ENCODE data around the gene PI16. TPM values are rescaled to one million over a fixed set of nuclear protein-coding genes. Genes with fewer than 3 reads are reported as not detected.
"Not testable (repeated sequence)": the region's sequence is repeated elsewhere in the genome, so short reads cannot be mapped to it uniquely, and the experiment has no call there.

PI16 gene
- polyA plus RNA-seq, 4 donors: 0.64 to 4.2 (median 1.6) TPM

- DNase-seq (ENCODE audit: low read depth in 4 of 4, low spot score in 2 of 4): no peak
Observed at GRCh38 chr6:36927691-36928546, 26.6 kb upstream of the PI16 start.

- no peak for DNase-seq (ENCODE audit: low read depth in 4 of 4, low spot score in 2 of 4)
Observed at GRCh38 chr6:36928547-36928918, 26.0 kb upstream of the PI16 start.

GRCh38 chr6:36929152-36929551 is 25.4 kb upstream of the PI16 start:
- no peak for DNase-seq (ENCODE audit: low read depth in 4 of 4, low spot score in 2 of 4)

GRCh38 chr6:36929607-36930006 is 24.9 kb upstream of the PI16 start:
- DNase-seq (ENCODE audit: low read depth in 4 of 4, low spot score in 2 of 4): peak in 1 of 4 donors; percentile 13

- no peak for DNase-seq (ENCODE audit: low read depth in 4 of 4, low spot score in 2 of 4)
Observed at GRCh38 chr6:36930483-36930882, 24.1 kb upstream of the PI16 start.

GRCh38 chr6:36933102-36933501 is 21.4 kb upstream of the PI16 start:
- DNase-seq (ENCODE audit: low read depth in 4 of 4, low spot score in 2 of 4): no peak

- DNase-seq (ENCODE audit: low read depth in 4 of 4, low spot score in 2 of 4): no peak
Observed at GRCh38 chr6:36933519-36933918, 21.0 kb upstream of the PI16 start.

- no peak for DNase-seq (ENCODE audit: low read depth in 4 of 4, low spot score in 2 of 4)
Observed at GRCh38 chr6:36934901-36935300, 19.6 kb upstream of the PI16 start.

GRCh38 chr6:36936824-36937223 is 17.7 kb upstream of the PI16 start:
- DNase-seq (ENCODE audit: low read depth in 4 of 4, low spot score in 2 of 4): no peak

- no peak for DNase-seq (ENCODE audit: low read depth in 4 of 4, low spot score in 2 of 4)
Observed at GRCh38 chr6:36937896-36938295, 16.6 kb upstream of the PI16 start.

- DNase-seq (ENCODE audit: low read depth in 4 of 4, low spot score in 2 of 4): no peak
Observed at GRCh38 chr6:36938536-36938935, 16.0 kb upstream of the PI16 start.

- not testable (repeated sequence) for DNase-seq (ENCODE audit: low read depth in 4 of 4, low spot score in 2 of 4)
Observed at GRCh38 chr6:36939005-36939404, 15.5 kb upstream of the PI16 start.

- DNase-seq (ENCODE audit: low read depth in 4 of 4, low spot score in 2 of 4): no peak
Observed at GRCh38 chr6:36940027-36940426, 14.5 kb upstream of the PI16 start.

GRCh38 chr6:36941561-36941960 is 13.0 kb upstream of the PI16 start:
- not testable (repeated sequence) for DNase-seq (ENCODE audit: low read depth in 4 of 4, low spot score in 2 of 4)

- not testable (repeated sequence) for DNase-seq (ENCODE audit: low read depth in 4 of 4, low spot score in 2 of 4)
Observed at GRCh38 chr6:36942329-36942728, 12.2 kb upstream of the PI16 start.

- DNase-seq (ENCODE audit: low read depth in 4 of 4, low spot score in 2 of 4): no peak
Observed at GRCh38 chr6:36944650-36945049, 9.9 kb upstream of the PI16 start.

- no peak for DNase-seq (ENCODE audit: low read depth in 4 of 4, low spot score in 2 of 4)
Observed at GRCh38 chr6:36945301-36945700, 9.2 kb upstream of the PI16 start.

- DNase-seq (ENCODE audit: low read depth in 4 of 4, low spot score in 2 of 4): no peak
Observed at GRCh38 chr6:36946526-36946925, 8.0 kb upstream of the PI16 start.

- no peak for DNase-seq (ENCODE audit: low read depth in 4 of 4, low spot score in 2 of 4)
Observed at GRCh38 chr6:36947570-36948351, 6.8 kb upstream of the PI16 start.

GRCh38 chr6:36949076-36949475 is 5.5 kb upstream of the PI16 start:
- not testable (repeated sequence) for DNase-seq (ENCODE audit: low read depth in 4 of 4, low spot score in 2 of 4)

GRCh38 chr6:36949636-36950035 is 4.9 kb upstream of the PI16 start:
- no peak for DNase-seq (ENCODE audit: low read depth in 4 of 4, low spot score in 2 of 4)

GRCh38 chr6:36953931-36954261 is 642 bp upstream of the PI16 start:
- no peak for DNase-seq (ENCODE audit: low read depth in 4 of 4, low spot score in 2 of 4)

All from left renal cortex interstitium (tissue), 4 donors.